Upper lobe of left lung (tissue), 6 donors: ENCODE results near the gene NDUFAF8. TPM values are rescaled to one million over a fixed set of nuclear protein-coding genes. Genes with fewer than 3 reads are reported as not detected.
A peak's percentile ranks its signal among the peaks of the same experiment; 100 is the strongest.

Source experiments
- ATAC-seq, 2 donors: fragments of 200-7000 bp; cut with Tn5 transposase; one replicate each; pipeline ENCODE4 v1.9.1; 2022; ENCODE audit warnings: mild to moderate bottlenecking in 2 of 2, moderate library complexity in 2 of 2; ENCODE audit not compliant: low FRiP score in 2 of 2
- DNase-seq, 2 donors: peaks; one replicate each; pipeline ENCODE4 v3.0.0-alpha.2; 2019 to 2020
- H3K27ac ChIP-seq, 4 donors: fragments of 200-600 bp; sonication (generic); one replicate each; pipeline ENCODE4 v1.5.1; 2016 to 2019
- H3K27me3 ChIP-seq, 4 donors: fragments of 200-600 bp; sonication (generic); one replicate each; pipeline ENCODE4 v1.5.1; 2017 to 2019
- H3K36me3 ChIP-seq, 4 donors: fragments of 200-600 bp; sonication (generic); one replicate each; pipeline ENCODE4 v1.5.1; 2016 to 2019
- H3K4me1 ChIP-seq, 4 donors: fragments of 200-600 bp; sonication (generic); one replicate each; pipeline ENCODE4 v1.5.1; 2018 to 2019
- H3K4me3 ChIP-seq, 4 donors: fragments of 200-600 bp; sonication (generic); one replicate each; pipeline ENCODE4 v1.5.1; 2017 to 2019; ENCODE audit warnings: mild to moderate bottlenecking in 2 of 4, moderate library complexity in 1 of 4
- H3K9me3 ChIP-seq, 4 donors: fragments of 200-600 bp; sonication (generic); one replicate each; pipeline ENCODE4 v1.5.1; 2018 to 2019
- EP300 ChIP-seq, 4 donors: sonication (generic); formaldehyde crosslinking; IDR thresholded peaks; one replicate each; pipeline ENCODE4 v1.5.1; 2017; ENCODE audit warnings: antibody characterized with exemption in 4 of 4, control low read depth in 2 of 4
- POLR2A ChIP-seq, 4 donors: fragments of 450-650 bp; IDR thresholded peaks; one replicate each; pipeline ENCODE4 v1.5.1; 2016 to 2017; ENCODE audit warnings: antibody characterized with exemption in 4 of 4, mild to moderate bottlenecking in 2 of 4
- POLR2AphosphoS5 ChIP-seq, 2 donors: sonication (generic); formaldehyde crosslinking; IDR thresholded peaks; one replicate each; pipeline ENCODE4 v1.5.1; 2017; ENCODE audit warnings: antibody characterized with exemption in 2 of 2
- WGBS, 2 donors: methylation state at CpG; one replicate each; pipeline ENCODE4 v1.1.5; 2017 to 2018; 5-methylcytosine and 5-hydroxymethylcytosine counted together
- total RNA-seq, 6 donors: library from RNA; depleted of rRNA in 4 of 6; stranded (reverse); fragments of >200 nt in 4 of 6; gene quantifications; one replicate each; pipeline versions ENCODE4 v1.1.0 to v1.2.1, GENCODE V29; 2016 to 2021
- TF ChIP-seq, protein P1 (sequence below), 6 experiments: fragments of 450-650 bp in 4 of 6; fragments of 200-600 bp in 2 of 6; sonication (generic) in 2 of 6; IDR thresholded peaks; one replicate each; pipeline ENCODE4 v1.5.1; 2016 to 2019; ENCODE audit warnings: antibody characterized with exemption in 6 of 6
- donor health status: DM: no; HTN: no; CAD: no; lungs with moderate emphysema.
- donor health status: DM: no; HTN: yes; CAD: no; lungs with severe emphysema.

NDUFAF8 gene
- total RNA-seq, 6 donors from 2014 or later, result 19.6 to 38.1 (median 33.6) TPM

DNA sequence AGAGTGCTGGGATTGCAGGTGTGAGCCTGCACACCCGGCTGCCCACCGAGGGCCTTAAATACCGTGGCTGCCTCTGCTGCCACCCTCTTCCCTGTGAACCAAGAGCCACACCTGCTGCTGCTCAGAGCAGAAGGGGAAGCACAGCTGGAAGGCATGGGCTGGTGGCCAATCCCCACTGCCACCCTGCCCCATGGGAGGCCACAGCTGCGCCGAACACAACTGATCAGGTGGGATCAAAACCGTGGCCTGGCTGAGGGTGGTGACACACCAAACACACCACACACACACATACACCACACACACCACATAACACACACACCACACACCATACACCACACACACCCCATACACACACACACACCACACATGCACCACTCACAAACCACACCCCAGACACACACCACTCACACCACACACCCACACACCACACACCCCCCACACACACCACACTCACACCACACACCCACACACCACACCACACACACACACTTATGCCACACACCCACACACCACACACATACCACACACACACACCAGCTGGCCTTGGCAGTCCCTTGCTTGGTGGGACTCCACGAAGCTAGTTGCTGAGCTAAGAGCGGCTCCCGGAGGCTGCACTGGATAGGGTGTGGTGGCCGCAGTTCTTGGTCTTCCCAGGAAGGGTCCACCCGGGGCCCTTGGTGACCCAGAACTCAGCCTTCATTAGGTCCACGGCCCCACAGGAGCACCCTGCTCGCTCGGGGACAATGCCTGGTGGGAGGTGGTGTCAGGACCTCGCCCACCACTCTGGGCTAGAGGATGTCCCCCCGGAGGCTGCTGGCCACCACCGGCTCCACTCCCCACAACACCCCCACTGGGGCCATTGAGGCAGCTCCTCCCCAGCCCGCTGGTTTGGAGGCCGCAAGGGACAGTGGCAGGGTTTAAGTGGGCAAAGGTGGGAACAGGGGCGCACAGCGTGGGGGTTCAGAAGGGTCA lies 31.2 kb upstream of the NDUFAF8 start:
- 81 to 83% methylated on average over 9 to 21 of the region's 21 CpGs for WGBS, 2 donors
- TF ChIP-seq POLR2AphosphoS5 (IDR thresholded peaks at IDR 0.05) (no peak), POLR2A (IDR thresholded peaks at IDR 0.05) (no peak), EP300 (IDR thresholded peaks at IDR 0.05) (no peak)
- TF ChIP-seq, protein P1, sequence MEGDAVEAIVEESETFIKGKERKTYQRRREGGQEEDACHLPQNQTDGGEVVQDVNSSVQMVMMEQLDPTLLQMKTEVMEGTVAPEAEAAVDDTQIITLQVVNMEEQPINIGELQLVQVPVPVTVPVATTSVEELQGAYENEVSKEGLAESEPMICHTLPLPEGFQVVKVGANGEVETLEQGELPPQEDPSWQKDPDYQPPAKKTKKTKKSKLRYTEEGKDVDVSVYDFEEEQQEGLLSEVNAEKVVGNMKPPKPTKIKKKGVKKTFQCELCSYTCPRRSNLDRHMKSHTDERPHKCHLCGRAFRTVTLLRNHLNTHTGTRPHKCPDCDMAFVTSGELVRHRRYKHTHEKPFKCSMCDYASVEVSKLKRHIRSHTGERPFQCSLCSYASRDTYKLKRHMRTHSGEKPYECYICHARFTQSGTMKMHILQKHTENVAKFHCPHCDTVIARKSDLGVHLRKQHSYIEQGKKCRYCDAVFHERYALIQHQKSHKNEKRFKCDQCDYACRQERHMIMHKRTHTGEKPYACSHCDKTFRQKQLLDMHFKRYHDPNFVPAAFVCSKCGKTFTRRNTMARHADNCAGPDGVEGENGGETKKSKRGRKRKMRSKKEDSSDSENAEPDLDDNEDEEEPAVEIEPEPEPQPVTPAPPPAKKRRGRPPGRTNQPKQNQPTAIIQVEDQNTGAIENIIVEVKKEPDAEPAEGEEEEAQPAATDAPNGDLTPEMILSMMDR (IDR thresholded peaks at IDR 0.05), result no peak
- Histone ChIP-seq H3K4me3 (no peak overlapping the region), H3K9me3 (no peaks in the 10 kb centered on the region), H3K4me1 (no peaks in the 10 kb centered on the region), H3K27ac (no peak overlapping the region), H3K36me3 (peaks cover 0 to 14% (median 5%) of the 10 kb centered on the region in 4 donors), H3K27me3 (no peaks in the 10 kb centered on the region)
- DNase-seq (peak in 1 of 2 donors; percentile 49), ATAC-seq (no peak)

DNA sequence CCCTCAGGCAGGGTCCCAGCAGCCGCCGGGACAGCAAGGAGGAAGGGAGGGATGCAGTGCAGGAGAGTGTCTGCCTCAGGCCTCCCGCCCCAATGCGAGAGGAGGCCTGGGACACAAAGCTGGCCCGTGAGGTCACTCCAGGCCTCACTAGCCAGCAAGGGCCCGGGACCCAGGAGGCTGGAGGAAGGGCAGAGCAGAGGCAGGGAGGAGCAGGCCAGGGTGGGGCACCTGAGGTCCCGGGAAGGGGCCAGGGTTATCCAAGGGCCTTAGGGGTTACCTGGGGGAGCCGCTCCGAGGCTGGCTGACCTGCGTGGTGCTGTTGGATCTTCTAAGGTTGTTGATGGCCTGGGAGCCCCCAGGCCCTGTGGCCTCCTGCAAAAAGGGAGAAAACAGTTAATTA lies 30.5 kb upstream of the NDUFAF8 start:
- Histone ChIP-seq H3K4me1 (no peaks in the 10 kb centered on the region), H3K4me3 (no peak overlapping the region), H3K9me3 (no peaks in the 10 kb centered on the region), H3K27ac (no peak overlapping the region), H3K27me3 (no peaks in the 10 kb centered on the region), H3K36me3 (peaks cover 0 to 14% (median 3%) of the 10 kb centered on the region in 4 donors)
- ATAC-seq, result no peak
- peak in 1 of 2 donors; percentile 55 for DNase-seq
- TF ChIP-seq, protein P1 (IDR thresholded peaks at IDR 0.05), result no peak
- TF ChIP-seq POLR2A (IDR thresholded peaks at IDR 0.05) (no peak), POLR2AphosphoS5 (IDR thresholded peaks at IDR 0.05) (no peak), EP300 (IDR thresholded peaks at IDR 0.05) (no peak)
- 95% methylated on average over 10 of the region's 10 CpGs for WGBS, 2 donors

DNA sequence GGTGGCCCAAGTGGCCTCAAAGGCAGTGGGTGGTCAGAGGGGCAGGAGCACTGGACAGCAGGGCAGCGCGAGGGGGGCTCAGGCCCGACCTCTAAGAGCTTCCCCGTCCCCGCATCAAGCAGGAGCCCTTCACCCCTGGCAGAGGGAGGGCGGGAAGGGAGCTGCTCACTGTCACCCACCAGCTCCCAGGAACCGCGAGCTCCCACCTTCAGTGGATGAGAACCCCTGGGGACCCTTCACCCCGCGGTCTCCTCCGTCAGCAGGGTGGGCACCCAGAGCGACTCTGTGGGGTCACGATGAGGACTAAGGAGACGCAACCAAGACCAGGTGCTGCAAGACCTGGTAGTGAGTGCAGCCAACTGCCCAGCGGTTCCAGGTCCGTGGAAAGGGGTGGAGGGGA lies 30.0 kb upstream of the NDUFAF8 start:
- H3K4me1 ChIP-seq, result no peaks in the 10 kb centered on the region
- TF ChIP-seq, protein P1 (IDR thresholded peaks at IDR 0.05), result no peak
- TF ChIP-seq POLR2AphosphoS5 (IDR thresholded peaks at IDR 0.05) (no peak), EP300 (IDR thresholded peaks at IDR 0.05) (no peak), POLR2A (IDR thresholded peaks at IDR 0.05) (no peak)
- WGBS, 2 donors, result 92 to 94% methylated on average over 6 to 16 of the region's 16 CpGs
- H3K9me3 ChIP-seq, result no peaks in the 10 kb centered on the region
- DNase-seq (peak in 1 of 2 donors; percentile 51), ATAC-seq (no peak)
- no peak overlapping the region for H3K4me3 ChIP-seq
- H3K36me3 ChIP-seq, result peaks cover 0 to 14% (median 3%) of the 10 kb centered on the region in 4 donors
- H3K27ac ChIP-seq, result no peak overlapping the region
- H3K27me3 ChIP-seq, result no peaks in the 10 kb centered on the region

DNA sequence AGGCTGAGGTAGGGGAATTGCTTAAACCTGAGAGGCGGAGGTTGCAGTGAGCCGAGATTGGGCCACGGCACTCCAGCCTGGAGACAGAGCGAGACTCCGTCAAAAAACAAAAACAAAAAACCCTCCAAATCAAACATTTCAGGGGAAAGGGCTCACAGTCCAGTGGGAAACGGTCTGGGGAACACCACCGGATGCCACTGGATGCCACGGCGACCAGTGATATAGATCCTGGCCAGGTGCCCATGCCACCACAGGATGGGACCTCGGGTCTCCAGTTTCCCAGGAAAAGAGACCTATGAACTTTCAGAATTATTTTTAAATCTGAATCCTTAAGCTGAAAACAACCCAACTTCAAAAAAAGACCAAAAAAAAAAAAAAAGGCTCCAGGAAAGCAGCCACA lies 28.7 kb upstream of the NDUFAF8 start:
- DNase-seq, result no peak
- TF ChIP-seq, protein P1 (IDR thresholded peaks at IDR 0.05), result no peak
- TF ChIP-seq POLR2A (IDR thresholded peaks at IDR 0.05) (no peak), POLR2AphosphoS5 (IDR thresholded peaks at IDR 0.05) (no peak), EP300 (IDR thresholded peaks at IDR 0.05) (no peak)
- Histone ChIP-seq H3K4me3 (no peak overlapping the region), H3K27me3 (no peaks in the 10 kb centered on the region), H3K36me3 (peaks cover 0 to 9% (median 3%) of the 10 kb centered on the region in 4 donors), H3K27ac (no peak overlapping the region), H3K9me3 (no peaks in the 10 kb centered on the region), H3K4me1 (no peaks in the 10 kb centered on the region)
- 68 to 71% methylated on average over 10 of the region's 10 CpGs for WGBS, 2 donors
- no peak for ATAC-seq
